CD4-positive, alpha-beta memory T cell (primary cell): ENCODE data around the gene IL17RC. TPM values are rescaled to one million over a fixed set of nuclear protein-coding genes. Genes with fewer than 3 reads are reported as not detected.
A peak's percentile ranks its signal among the peaks of the same experiment; 100 is the strongest.

Experiments used
- CTCF ChIA-PET: fragments of 350-600 bp; sonication (Branson Sonifier 250); formaldehyde crosslinking; loops from one replicate; lab custom pipeline; 2021; ENCODE audit warnings: inconsistent platforms; ENCODE audit not compliant: partially characterized antibody; lab: Charles Lee
- POLR2A ChIA-PET: fragments of 350-600 bp; sonication (Branson Sonifier 250); formaldehyde crosslinking; loops from one replicate; lab custom pipeline; 2021; ENCODE audit not compliant: partially characterized antibody; lab: Charles Lee
- DNase-seq, 5 donors: peaks; one replicate each; pipeline versions ENCODE4 v3.0.0 to v3.0.0-alpha.2; 2020 to 2022; ENCODE audit warnings: mixed read lengths in 1 of 5
- H3K27ac ChIP-seq: one replicate; pipeline ENCODE4 v1.7.0; 2013; ENCODE audit warnings: low read depth, low read length
- H3K27me3 ChIP-seq: 2 replicates; pipeline ENCODE4 v1.7.0; 2013; ENCODE audit warnings: mild to moderate bottlenecking, low read length, moderate library complexity; ENCODE audit not compliant: insufficient read depth
- H3K36me3 ChIP-seq: 2 replicates; pipeline ENCODE4 v1.7.0; 2013; ENCODE audit warnings: mild to moderate bottlenecking, low read length, moderate library complexity; ENCODE audit not compliant: insufficient read depth
- H3K4me1 ChIP-seq: 2 replicates; pipeline ENCODE4 v1.7.0; 2013; ENCODE audit warnings: mild to moderate bottlenecking, low read length, moderate library complexity; ENCODE audit not compliant: insufficient read depth
- H3K4me3 ChIP-seq, 2 donors: one replicate each; pipeline ENCODE4 v1.7.0; 2013; ENCODE audit warnings: low read length in 2 of 2, mild to moderate bottlenecking in 1 of 2
- H3K9me3 ChIP-seq, 2 donors: one replicate each; pipeline ENCODE4 v1.7.0; 2013; ENCODE audit warnings: low read length in 2 of 2, control low read depth in 1 of 2; ENCODE audit not compliant: control insufficient read depth in 1 of 2
- H3K27ac Mint-ChIP-seq, 7 donors: one replicate each; pipeline ENCODE4 v1.8.0; 2020 to 2021; ENCODE audit warnings: mixed read lengths in 7 of 7, mild to moderate bottlenecking in 6 of 7, inconsistent platforms in 3 of 7, moderate library complexity in 3 of 7
- H3K27me3 Mint-ChIP-seq, 2 donors: one replicate each; pipeline ENCODE4 v1.8.0; 2020 to 2021; ENCODE audit warnings: mixed read lengths in 2 of 2
- H3K36me3 Mint-ChIP-seq, 2 donors: one replicate each; pipeline ENCODE4 v1.8.0; 2020 to 2021; ENCODE audit warnings: mixed read lengths in 2 of 2, inconsistent platforms in 1 of 2, mild to moderate bottlenecking in 1 of 2
- H3K4me1 Mint-ChIP-seq, 4 donors: one replicate each; pipeline ENCODE4 v1.8.0; 2020 to 2021; ENCODE audit warnings: mixed read lengths in 4 of 4, mild to moderate bottlenecking in 1 of 4
- H3K4me3 Mint-ChIP-seq, 8 donors: one replicate each; pipeline ENCODE4 v1.8.0; 2020 to 2021; ENCODE audit warnings: mixed read lengths in 8 of 8, mild to moderate bottlenecking in 7 of 8, moderate library complexity in 6 of 8, inconsistent platforms in 3 of 8
- H3K9me3 Mint-ChIP-seq, 8 donors: one replicate each; pipeline ENCODE4 v1.8.0; 2020 to 2021; ENCODE audit warnings: mixed read lengths in 8 of 8, mild to moderate bottlenecking in 5 of 8, inconsistent platforms in 3 of 8, moderate library complexity in 1 of 8
- intact Hi-C: fragments of 100-400 bp; cut with micrococcal nuclease; formaldehyde crosslinking; loops from one replicate; pipeline ENCODE4 v1.15.1; 2023
- polyA plus RNA-seq, 2 donors: library from polyadenylated mRNA; unstranded; fragments of 300-500 nt; fragmentation: Illumina TruSeq; gene quantifications; one replicate each; pipeline ENCODE4 v1.2.3, GENCODE V29; 2021
- total RNA-seq, 2 experiments: library from RNA; stranded (reverse); gene quantifications; one replicate each; pipeline ENCODE4 v1.2.3, GENCODE V29; 2021

The IL17RC gene
- total and polyA plus RNA-seq, 4 experiments from 2014 or later = 0.61 to 8.4 (median 3.4) TPM

- no peak for DNase-seq
- no peaks in the 10 kb centered on the region for H3K27me3 Mint-ChIP-seq
- peaks cover 18 to 42% (median 33%) of the 10 kb centered on the region in 4 donors for H3K4me1 Mint-ChIP-seq
- no peaks in the 10 kb centered on the region for H3K9me3 ChIP-seq
- H3K27ac ChIP-seq = no peak overlapping the region
- ChIA-PET CTCF (interaction anchor here (0.9 to 4.0 kb wide), 11 partner anchors 10 to 391 kb away, joined by 3 to 48 read pairs (median 4); partner anchors contain the start of gene SEC13), POLR2A (interaction anchor here (1.1 to 7.5 kb wide), 7 partner anchors 16 to 390 kb away, joined by 3 to 225 read pairs (median 31); partner anchors contain the start of genes EMC3, IL17RC, IL17RE and JAGN1)
- peak overlapping the region in 5 of 8 donors; percentile 2 to 52 (median 35) for H3K4me3 Mint-ChIP-seq
- no peaks in the 10 kb centered on the region for H3K9me3 Mint-ChIP-seq
- intact Hi-C loops = loop anchor here (5.0 kb wide), 1 partner anchor 89 kb away; the partner anchor contains the start of gene RPUSD3
- no peaks in the 10 kb centered on the region for H3K36me3 ChIP-seq
- H3K36me3 Mint-ChIP-seq = peaks cover 0 to 15% of the 10 kb centered on the region in 2 donors
- peaks cover 32% of the 10 kb centered on the region for H3K4me1 ChIP-seq
- H3K27me3 ChIP-seq = no peaks in the 10 kb centered on the region
- H3K27ac Mint-ChIP-seq = peak overlapping the region; percentile 74 to 94 (median 80)
- H3K4me3 ChIP-seq = no peak overlapping the region
Observed at GRCh38 chr3:9930804-9931418, 14.0 kb downstream of the IL17RC start.

DNA sequence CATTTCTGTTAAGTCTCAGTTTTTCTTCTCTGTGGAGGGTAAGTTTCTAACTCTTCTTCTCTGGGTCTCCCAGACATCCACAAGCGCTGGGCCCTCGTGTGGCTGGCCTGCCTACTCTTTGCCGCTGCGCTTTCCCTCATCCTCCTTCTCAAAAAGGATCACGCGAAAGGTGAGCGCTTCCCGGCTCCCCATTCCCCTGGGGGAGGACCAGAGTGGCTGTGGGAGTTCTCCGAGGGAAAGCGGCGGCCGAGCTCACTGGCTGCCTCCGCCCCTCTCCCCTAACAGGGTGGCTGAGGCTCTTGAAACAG is 15.6 kb downstream of the IL17RC start:
- no peaks in the 10 kb centered on the region for H3K9me3 ChIP-seq
- peak overlapping the region; percentile 94 to 100 (median 99) for H3K27ac Mint-ChIP-seq
- H3K4me3 Mint-ChIP-seq = peak overlapping the region; percentile 95 to 98 (median 97)
- no peak for DNase-seq
- H3K9me3 Mint-ChIP-seq = no peaks in the 10 kb centered on the region
- POLR2A ChIA-PET = interaction anchor here (0.6 to 7.5 kb wide), 45 partner anchors 10 to 536 kb away, joined by 3 to 225 read pairs (median 6); partner anchors contain the start of genes ARPC4, BRPF1, CAMK1 and EMC3
- no peaks in the 10 kb centered on the region for H3K27me3 Mint-ChIP-seq
- H3K27ac ChIP-seq = peak overlapping the region; percentile 89
- H3K4me1 ChIP-seq = peaks cover 34% of the 10 kb centered on the region
- CTCF ChIA-PET = interaction anchor here (0.5 to 4.0 kb wide), 43 partner anchors 9 to 808 kb away, joined by 3 to 48 read pairs (median 4); partner anchors contain the start of genes EMC3, JAGN1, PRRT3 and SEC13
- no peaks in the 10 kb centered on the region for H3K36me3 ChIP-seq
- H3K4me3 ChIP-seq = peak overlapping the region in 1 of 2 donors; percentile 87
- H3K36me3 Mint-ChIP-seq = peaks cover 3 to 22% of the 10 kb centered on the region in 2 donors
- H3K27me3 ChIP-seq = no peaks in the 10 kb centered on the region
- intact Hi-C loops = loop anchor here (1.0 to 5.0 kb wide), 6 partner anchors 18 to 806 kb away; partner anchors contain the start of genes BRK1, BRPF1 and RPUSD3
- H3K4me1 Mint-ChIP-seq = peaks cover 18 to 55% (median 39%) of the 10 kb centered on the region in 4 donors

- peak overlapping the region; percentile 94 to 100 (median 99) for H3K27ac Mint-ChIP-seq
- CTCF ChIA-PET = interaction anchor here (0.6 to 4.0 kb wide), 45 partner anchors 9 to 807 kb away, joined by 3 to 48 read pairs (median 4); partner anchors contain the start of genes ARPC4, EMC3, JAGN1 and PRRT3
- DNase-seq = peak; percentile 83 to 90 (median 85)
- H3K4me1 ChIP-seq = peaks cover 34% of the 10 kb centered on the region
- H3K27ac ChIP-seq = peak overlapping the region; percentile 89
- H3K4me1 Mint-ChIP-seq = peaks cover 18 to 55% (median 39%) of the 10 kb centered on the region in 4 donors
- POLR2A ChIA-PET = interaction anchor here (0.6 to 7.5 kb wide), 49 partner anchors 10 to 1339 kb away, joined by 3 to 225 read pairs (median 6); partner anchors contain the start of genes ARPC4, ATG7, BRPF1 and CAMK1
- H3K27me3 Mint-ChIP-seq = no peaks in the 10 kb centered on the region
- H3K4me3 ChIP-seq = peak overlapping the region; percentile 13 to 87
- intact Hi-C loops = loop anchor here (1.0 to 5.0 kb wide), 15 partner anchors 13 to 806 kb away; partner anchors contain the start of genes BRK1, BRPF1, EMC3 and FANCD2
- peak overlapping the region; percentile 95 to 98 (median 97) for H3K4me3 Mint-ChIP-seq
- peaks cover 3 to 24% of the 10 kb centered on the region in 2 donors for H3K36me3 Mint-ChIP-seq
- H3K27me3 ChIP-seq = no peaks in the 10 kb centered on the region
- no peaks in the 10 kb centered on the region for H3K9me3 ChIP-seq
- no peaks in the 10 kb centered on the region for H3K36me3 ChIP-seq
- H3K9me3 Mint-ChIP-seq = no peaks in the 10 kb centered on the region
Observed at GRCh38 chr3:9932843-9933560, 16.1 kb downstream of the IL17RC start.

DNA sequence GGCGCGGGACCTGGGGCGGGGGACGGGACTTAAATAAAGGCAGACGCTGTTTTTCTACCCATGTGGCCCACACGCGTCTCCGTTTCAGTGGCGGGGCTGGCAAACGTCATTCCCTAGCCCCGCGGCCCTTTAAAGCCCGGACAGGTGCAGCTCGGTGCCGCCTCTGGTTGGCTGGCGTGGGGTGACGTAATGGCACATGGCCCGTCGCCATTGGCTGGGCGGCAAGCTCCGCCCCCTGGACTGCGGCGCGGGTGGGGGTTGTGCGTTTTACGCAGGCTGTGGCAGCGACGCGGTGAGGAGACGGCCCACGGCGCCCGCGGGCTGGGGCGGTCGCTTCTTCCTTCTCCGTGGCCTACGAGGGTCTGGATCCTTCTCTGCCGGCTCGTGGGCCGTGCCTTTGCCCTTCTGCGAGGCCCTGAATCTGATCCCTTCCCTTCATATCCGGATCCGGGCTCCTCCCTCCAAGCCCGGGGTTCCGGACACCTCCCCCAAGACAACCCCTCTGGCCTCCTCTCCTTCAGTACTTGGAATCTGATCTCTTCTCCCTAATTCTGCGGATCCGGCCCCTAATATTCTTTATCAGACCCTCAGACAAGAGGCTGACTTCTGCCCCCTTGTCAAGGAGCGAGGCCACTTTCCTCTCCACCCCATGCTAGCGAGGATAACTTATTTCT is 16.8 kb downstream of the IL17RC start, which contains the start of gene CRELD1:
CRELD1 (plus strand) TSS at position 274 of the 674 bp plus-strand sequence. CDS start 605 bp downstream, outside the sequence.
- H3K27ac Mint-ChIP-seq = peak within 1 kb of the TSS; percentile 94 to 100 (median 99)
- peaks cover 18 to 55% (median 39%) of the 10 kb centered on the region in 4 donors for H3K4me1 Mint-ChIP-seq

GRCh38 chr3:9934235-9934621 is 17.3 kb downstream of the IL17RC start:
- Mint-ChIP-seq H3K9me3 (no peaks in the 10 kb centered on the region), H3K36me3 (peaks cover 3 to 28% of the 10 kb centered on the region in 2 donors), H3K27me3 (no peaks in the 10 kb centered on the region), H3K4me1 (peaks cover 18 to 55% (median 39%) of the 10 kb centered on the region in 4 donors), H3K27ac (peak overlapping the region; percentile 94 to 100 (median 99)), H3K4me3 (peak overlapping the region; percentile 95 to 98 (median 97))
- POLR2A ChIA-PET = interaction anchor here (0.7 to 7.5 kb wide), 22 partner anchors 9 to 538 kb away, joined by 3 to 225 read pairs (median 8); partner anchors contain the start of genes ARPC4, BRPF1, EMC3 and FANCD2
- Histone ChIP-seq H3K4me3 (peak overlapping the region; percentile 87 to 90), H3K27me3 (no peaks in the 10 kb centered on the region), H3K9me3 (no peaks in the 10 kb centered on the region), H3K36me3 (no peaks in the 10 kb centered on the region), H3K4me1 (peaks cover 34% of the 10 kb centered on the region), H3K27ac (peak overlapping the region; percentile 89)
- peak in 1 of 5 donors; percentile 76 for DNase-seq
- intact Hi-C loops = loop anchor here (1.0 to 5.0 kb wide), 2 partner anchors 92 to 291 kb away; partner anchors contain the start of gene RPUSD3
- CTCF ChIA-PET = interaction anchor here (0.8 to 4.0 kb wide), 12 partner anchors 10 to 289 kb away, joined by 3 to 48 read pairs (median 12); partner anchors contain the start of genes ARPC4, EMC3, JAGN1 and PRRT3

More for the DNA sequence above, 16.8 kb downstream of the IL17RC start, which contains the start of gene CRELD1:
- POLR2A ChIA-PET = interaction anchor here (0.7 to 7.5 kb wide), 44 partner anchors 8 to 1339 kb away, joined by 3 to 225 read pairs (median 6); partner anchors contain the start of genes ARPC4, ATG7, BRPF1 and EMC3
- Histone ChIP-seq H3K4me3 (peak within 1 kb of the TSS; percentile 87 to 90), H3K27me3 (no peaks in the 10 kb centered on the region), H3K36me3 (no peaks in the 10 kb centered on the region), H3K27ac (peak within 1 kb of the TSS; percentile 89), H3K9me3 (no peaks in the 10 kb centered on the region), H3K4me1 (peaks cover 34% of the 10 kb centered on the region)
- H3K27me3 Mint-ChIP-seq = no peaks in the 10 kb centered on the region
- CTCF ChIA-PET = interaction anchor here (0.6 to 4.0 kb wide), 27 partner anchors 8 to 807 kb away, joined by 3 to 48 read pairs (median 6); partner anchors contain the start of genes ARPC4, EMC3, JAGN1 and PRRT3
- intact Hi-C loops = loop anchor here (1.0 to 5.0 kb wide), 15 partner anchors 13 to 805 kb away; partner anchors contain the start of genes BRK1, BRPF1, EMC3 and FANCD2
- H3K4me3 Mint-ChIP-seq = peak within 1 kb of the TSS; percentile 95 to 98 (median 97)
- DNase-seq = peak; percentile 97 to 99 (median 97)
- H3K9me3 Mint-ChIP-seq = no peaks in the 10 kb centered on the region
- H3K36me3 Mint-ChIP-seq = peaks cover 3 to 28% of the 10 kb centered on the region in 2 donors
